MCF 10A (cell line): ENCODE measurements around the gene IRAK4. TPM values are rescaled to one million over a fixed set of nuclear protein-coding genes. Genes with fewer than 3 reads are reported as not detected.

Source experiments
- BruUV-seq: library from RNA; stranded (reverse); fragments of 400-500 nt; replicated peaks from 2 replicates; lab custom pipeline; 2021; lab: Mats Ljungman, UMichigan
- CTCF ChIA-PET: fragments of 300-600 bp; sonication (Branson Sonifier 250); formaldehyde crosslinking; extraction: SDS; loops from one replicate; lab custom pipeline; 2021; ENCODE audit warnings: antibody characterized with exemption, inconsistent platforms; lab: Yijun Ruan, JAX
- POLR2A ChIA-PET: fragments of 300-600, 350-650 bp; sonication (Branson Sonifier 250); formaldehyde crosslinking; extraction: SDS; loops from one replicate; lab custom pipeline; 2020; ENCODE audit warnings: antibody characterized with exemption, inconsistent platforms; lab: Yijun Ruan, JAX
- DNase-seq: peaks from one replicate; pipeline ENCODE4 v3.0.0-alpha.2; 2018; ENCODE audit not compliant: unreplicated experiment
- H3K27ac Mint-ChIP-seq: one replicate; pipeline ENCODE4 v1.8.0; 2022; ENCODE audit warnings: mild to moderate bottlenecking, low read depth, mixed read lengths; ENCODE audit not compliant: unreplicated experiment
- H3K27me3 Mint-ChIP-seq: one replicate; pipeline ENCODE4 v1.8.0; 2022; ENCODE audit warnings: mixed read lengths; ENCODE audit not compliant: insufficient read depth, unreplicated experiment
- H3K36me3 Mint-ChIP-seq: one replicate; pipeline ENCODE4 v1.8.0; 2022; ENCODE audit warnings: mild to moderate bottlenecking, moderate library complexity, mixed read lengths; ENCODE audit not compliant: insufficient read depth, unreplicated experiment
- H3K4me1 Mint-ChIP-seq: one replicate; pipeline ENCODE4 v1.8.0; 2022; ENCODE audit warnings: mixed read lengths; ENCODE audit not compliant: insufficient read depth, unreplicated experiment
- H3K4me3 Mint-ChIP-seq: one replicate; pipeline ENCODE4 v1.8.0; 2022; ENCODE audit warnings: mild to moderate bottlenecking, moderate library complexity, mixed read lengths; ENCODE audit not compliant: unreplicated experiment
- H3K9me3 Mint-ChIP-seq: one replicate; pipeline ENCODE4 v1.8.0; 2022; ENCODE audit warnings: mixed read lengths; ENCODE audit not compliant: unreplicated experiment
- intact Hi-C: fragments of 100-400 bp; cut with micrococcal nuclease; formaldehyde crosslinking; loops from 2 replicates; pipeline ENCODE4 v1.14.1; 2022
- total RNA-seq: library from RNA; stranded (reverse); gene quantifications from 2 replicates; pipeline ENCODE4 v1.2.3, GENCODE V29; 2022
- TF ChIP-seq, protein P1 (sequence below): fragments of 200-600 bp; IDR thresholded peaks from one replicate; pipeline ENCODE4 v1.8.0; 2022; ENCODE audit warnings: antibody characterized with exemption, mild to moderate bottlenecking; ENCODE audit not compliant: unreplicated experiment

The IRAK4 gene
- total RNA-seq, 1 experiment from 2014 or later, result 10.1 TPM

DNA sequence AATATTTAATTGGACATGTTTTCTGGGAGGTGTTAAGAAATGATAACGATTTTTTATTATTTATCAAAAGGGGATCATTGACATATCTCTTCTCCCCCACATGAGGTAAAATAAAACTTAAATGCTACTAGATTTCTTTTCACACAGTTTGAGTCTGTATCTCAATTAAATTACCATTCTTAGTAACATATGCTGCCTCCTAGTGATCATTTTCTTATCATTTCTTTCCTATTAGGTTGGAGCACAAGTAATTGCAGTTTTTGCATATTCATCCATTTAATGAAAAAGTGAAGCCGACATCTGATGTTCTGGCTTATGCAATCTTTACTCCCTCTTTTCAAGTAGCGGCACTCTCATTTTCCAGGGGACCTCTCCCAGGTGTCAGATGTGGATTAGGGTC lies 25.1 kb upstream of the IRAK4 start:
- peaks cover 40% of the 10 kb centered on the region for H3K36me3 Mint-ChIP-seq
- DNase-seq, result no peak
- no TSS peak for BruUV-seq
- CTCF ChIA-PET, result interaction anchor here (0.6 to 1.2 kb wide), 4 partner anchors 60 to 289 kb away, joined by 3 read pairs; no protein-coding TSS in a partner anchor
- no peaks in the 10 kb centered on the region for H3K9me3 Mint-ChIP-seq
- TF ChIP-seq, protein P1, sequence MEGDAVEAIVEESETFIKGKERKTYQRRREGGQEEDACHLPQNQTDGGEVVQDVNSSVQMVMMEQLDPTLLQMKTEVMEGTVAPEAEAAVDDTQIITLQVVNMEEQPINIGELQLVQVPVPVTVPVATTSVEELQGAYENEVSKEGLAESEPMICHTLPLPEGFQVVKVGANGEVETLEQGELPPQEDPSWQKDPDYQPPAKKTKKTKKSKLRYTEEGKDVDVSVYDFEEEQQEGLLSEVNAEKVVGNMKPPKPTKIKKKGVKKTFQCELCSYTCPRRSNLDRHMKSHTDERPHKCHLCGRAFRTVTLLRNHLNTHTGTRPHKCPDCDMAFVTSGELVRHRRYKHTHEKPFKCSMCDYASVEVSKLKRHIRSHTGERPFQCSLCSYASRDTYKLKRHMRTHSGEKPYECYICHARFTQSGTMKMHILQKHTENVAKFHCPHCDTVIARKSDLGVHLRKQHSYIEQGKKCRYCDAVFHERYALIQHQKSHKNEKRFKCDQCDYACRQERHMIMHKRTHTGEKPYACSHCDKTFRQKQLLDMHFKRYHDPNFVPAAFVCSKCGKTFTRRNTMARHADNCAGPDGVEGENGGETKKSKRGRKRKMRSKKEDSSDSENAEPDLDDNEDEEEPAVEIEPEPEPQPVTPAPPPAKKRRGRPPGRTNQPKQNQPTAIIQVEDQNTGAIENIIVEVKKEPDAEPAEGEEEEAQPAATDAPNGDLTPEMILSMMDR, result no peak
- no peaks in the 10 kb centered on the region for H3K27me3 Mint-ChIP-seq
- POLR2A ChIA-PET, result no interaction called here
- intact Hi-C loops, result no loop called here
- no peak overlapping the region for H3K4me3 Mint-ChIP-seq
- no peaks in the 10 kb centered on the region for H3K4me1 Mint-ChIP-seq
- no peak overlapping the region for H3K27ac Mint-ChIP-seq

DNA sequence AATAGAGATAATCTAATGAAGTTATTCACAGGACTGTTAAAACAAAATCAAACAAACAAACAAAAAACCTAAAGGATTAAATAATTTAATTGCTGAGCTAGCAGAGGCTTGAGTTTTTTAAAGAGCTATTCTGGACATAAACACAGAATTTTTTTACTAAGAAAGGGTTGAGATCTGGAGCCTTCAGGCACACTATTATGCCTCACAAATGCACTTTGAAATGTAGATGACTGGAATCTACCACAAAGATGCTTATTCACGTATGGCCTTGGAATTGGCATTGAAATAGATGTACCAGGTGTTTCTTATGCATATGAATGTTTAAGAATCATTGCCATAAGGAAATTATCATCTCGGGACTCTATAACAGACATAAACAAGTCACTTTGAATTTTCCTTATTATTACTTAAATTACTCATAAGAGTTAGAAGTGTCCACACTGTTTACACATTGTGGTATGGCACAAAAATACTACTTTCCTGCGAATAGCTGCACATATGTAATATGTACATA lies 21.8 kb upstream of the IRAK4 start:
- Mint-ChIP-seq H3K27ac (no peak overlapping the region), H3K9me3 (no peaks in the 10 kb centered on the region), H3K4me3 (no peak overlapping the region), H3K4me1 (no peaks in the 10 kb centered on the region), H3K36me3 (peaks cover 50% of the 10 kb centered on the region), H3K27me3 (no peaks in the 10 kb centered on the region)
- POLR2A ChIA-PET, result no interaction called here
- BruUV-seq, result no TSS peak
- TF ChIP-seq, protein P1, result no peak
- DNase-seq, result no peak
- intact Hi-C loops, result no loop called here
- CTCF ChIA-PET, result interaction anchor here (1.0 to 1.3 kb wide), 2 partner anchors 146 to 236 kb away, joined by 3 read pairs; no protein-coding TSS in a partner anchor

DNA sequence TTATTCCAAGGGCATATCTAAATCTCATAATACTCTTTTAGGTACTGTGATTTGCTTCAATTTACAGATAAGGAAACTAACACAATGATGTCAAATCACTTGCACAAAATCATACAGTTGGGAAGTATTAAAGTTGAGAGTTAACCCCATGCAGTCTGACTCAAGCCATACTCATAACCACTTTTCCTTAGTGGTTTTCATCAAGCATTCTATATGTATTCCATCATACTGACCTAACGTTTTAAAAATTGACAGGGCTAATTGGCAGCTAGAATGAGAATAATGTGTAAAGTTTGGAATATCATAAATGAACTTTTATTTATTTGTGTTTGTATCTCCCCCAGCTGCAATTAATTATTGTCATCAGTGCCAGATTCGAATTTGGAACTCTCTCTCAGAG lies 21.1 kb upstream of the IRAK4 start:
- H3K36me3 Mint-ChIP-seq, result peaks cover 54% of the 10 kb centered on the region
- no peak overlapping the region for H3K27ac Mint-ChIP-seq
- no peaks in the 10 kb centered on the region for H3K9me3 Mint-ChIP-seq
- intact Hi-C loops, result no loop called here
- no TSS peak for BruUV-seq
- H3K27me3 Mint-ChIP-seq, result no peaks in the 10 kb centered on the region
- ChIA-PET CTCF (interaction anchor here (1.0 to 1.3 kb wide), 2 partner anchors 145 to 237 kb away, joined by 3 read pairs; no protein-coding TSS in a partner anchor), POLR2A (no interaction called here)
- no peaks in the 10 kb centered on the region for H3K4me1 Mint-ChIP-seq
- TF ChIP-seq, protein P1, result no peak
- H3K4me3 Mint-ChIP-seq, result no peak overlapping the region
- DNase-seq, result no peak

DNA sequence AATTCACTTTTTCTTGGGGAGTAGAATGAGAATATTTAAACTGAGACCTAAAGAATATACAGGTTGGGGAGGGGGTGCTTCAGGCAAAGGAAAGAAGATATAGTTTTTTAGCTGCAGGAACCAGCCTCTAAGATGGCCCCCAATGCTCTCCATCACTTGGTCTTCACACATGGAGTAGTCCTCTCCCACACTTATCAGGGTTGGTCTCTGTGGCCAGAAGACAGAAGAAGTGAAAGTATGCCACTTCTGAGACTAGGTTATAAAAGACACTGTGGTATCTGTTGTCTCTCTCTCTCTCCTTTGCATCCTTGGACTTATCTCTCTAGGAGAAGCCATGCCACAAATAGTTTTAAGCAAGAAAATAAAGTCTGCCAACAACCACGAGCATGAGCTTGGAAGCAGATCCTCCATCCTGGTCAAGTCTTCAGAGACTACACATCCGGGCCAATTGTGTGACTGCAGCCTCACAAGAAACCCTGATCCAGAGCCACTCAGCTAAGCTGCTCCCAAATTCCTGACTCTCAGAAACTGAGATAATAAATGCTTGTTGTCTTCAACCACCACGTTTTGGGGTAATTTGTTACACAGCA lies 18.1 kb upstream of the IRAK4 start:
- DNase-seq, result no peak
- ChIA-PET POLR2A (interaction anchor here (0.6 kb wide), 2 partner anchors 8 to 9 kb away, joined by 3 read pairs; no protein-coding TSS in a partner anchor), CTCF (interaction anchor here (0.6 kb wide), 2 partner anchors 147 to 376 kb away, joined by 3 to 6 read pairs; no protein-coding TSS in a partner anchor)
- Mint-ChIP-seq H3K9me3 (no peaks in the 10 kb centered on the region), H3K27ac (no peak overlapping the region), H3K4me3 (no peak overlapping the region), H3K36me3 (peaks cover 60% of the 10 kb centered on the region), H3K4me1 (no peaks in the 10 kb centered on the region), H3K27me3 (no peaks in the 10 kb centered on the region)
- BruUV-seq, result no TSS peak
- intact Hi-C loops, result no loop called here
- TF ChIP-seq, protein P1, result no peak
